ENCODE data around the gene LRRC59.
"Not testable (repeated sequence)": the region's sequence is repeated elsewhere in the genome, so short reads cannot be mapped to it uniquely, and the experiment has no call there.

The LRRC59 gene

GRCh38 chr17:50397111-50397918 lies at the start of gene LRRC59:
TSS of gene LRRC59 (minus strand) at chr17:50397523. CDS start at chr17:50397317, 206 bp downstream.
- in situ Hi-C loops (cut with MboI; ENCODE audit: low sequenced_read_pairs), result no loop called here

GRCh38 chr17:50445730-50446325 lies 48.5 kb upstream of the LRRC59 start:
- in situ Hi-C loops (cut with MboI; ENCODE audit: low sequenced_read_pairs), result no loop called here

- in situ Hi-C loops (cut with MboI; ENCODE audit: low sequenced_read_pairs), result no loop called here
Observed at GRCh38 chr17:50444841-50445715, 47.8 kb upstream of the LRRC59 start.

GRCh38 chr17:50443505-50443974 lies 46.2 kb upstream of the LRRC59 start:
- in situ Hi-C loops (cut with MboI; ENCODE audit: low sequenced_read_pairs), result no loop called here

GRCh38 chr17:50440838-50441829 lies 43.8 kb upstream of the LRRC59 start:
- in situ Hi-C loops (cut with MboI; ENCODE audit: low sequenced_read_pairs), result no loop called here

- in situ Hi-C loops (cut with MboI; ENCODE audit: low sequenced_read_pairs), result no loop called here
Observed at GRCh38 chr17:50440172-50440837, 43.0 kb upstream of the LRRC59 start.

- in situ Hi-C loops (cut with MboI; ENCODE audit: low sequenced_read_pairs), result no loop called here
Observed at GRCh38 chr17:50439008-50439407, 41.7 kb upstream of the LRRC59 start.

GRCh38 chr17:50437409-50437808 lies 40.1 kb upstream of the LRRC59 start:
- in situ Hi-C loops (cut with MboI; ENCODE audit: low sequenced_read_pairs), result no loop called here

GRCh38 chr17:50432125-50432762 lies 34.9 kb upstream of the LRRC59 start:
- in situ Hi-C loops (cut with MboI; ENCODE audit: low sequenced_read_pairs), result no loop called here

- in situ Hi-C loops (cut with MboI; ENCODE audit: low sequenced_read_pairs), result no loop called here
Observed at GRCh38 chr17:50430821-50431618, 33.7 kb upstream of the LRRC59 start.

GRCh38 chr17:50429793-50430192 lies 32.5 kb upstream of the LRRC59 start:
- in situ Hi-C loops (cut with MboI; ENCODE audit: low sequenced_read_pairs), result no loop called here

GRCh38 chr17:50428831-50429424 lies 31.6 kb upstream of the LRRC59 start:
- in situ Hi-C loops (cut with MboI; ENCODE audit: low sequenced_read_pairs), result no loop called here

- in situ Hi-C loops (cut with MboI; ENCODE audit: low sequenced_read_pairs), result not testable (repeated sequence)
Observed at GRCh38 chr17:50428126-50428525, 30.8 kb upstream of the LRRC59 start.

- in situ Hi-C loops (cut with MboI; ENCODE audit: low sequenced_read_pairs), result no loop called here
Observed at GRCh38 chr17:50426814-50427787, 29.8 kb upstream of the LRRC59 start.

GRCh38 chr17:50426472-50426782 lies 29.1 kb upstream of the LRRC59 start:
- in situ Hi-C loops (cut with MboI; ENCODE audit: low sequenced_read_pairs), result no loop called here

GRCh38 chr17:50425682-50426471 lies 28.6 kb upstream of the LRRC59 start, which contains the start of gene ACSF2:
TSS of gene ACSF2 (plus strand) at chr17:50426218. CDS start at chr17:50426262, 44 bp downstream.
- in situ Hi-C loops (cut with MboI; ENCODE audit: low sequenced_read_pairs), result no loop called here

Measured in HL-60/S4 (cell line).